HG02973 (cell line): Measurements from ENCODE around the gene SPTBN1.
A peak's percentile ranks its signal among the peaks of the same experiment; 100 is the strongest.

Experiments
- ATAC-seq: cut with Tn5 transposase; IDR thresholded peaks from one replicate; pipeline ENCODE4 v1.9.1; 2021; ENCODE audit warnings: moderate library complexity; ENCODE audit not compliant: unreplicated experiment

Gene SPTBN1

GRCh38 chr2:54586494-54586893, 130.4 kb downstream of the SPTBN1 start:
- ATAC-seq, result no peak

GRCh38 chr2:54587171-54588016, 131.3 kb downstream of the SPTBN1 start:
- ATAC-seq, result no peak

- ATAC-seq, result no peak
These were observed 132.2 kb downstream of the SPTBN1 start for GRCh38 chr2:54588244-54588899.

GRCh38 chr2:54589038-54589339, 132.9 kb downstream of the SPTBN1 start:
- ATAC-seq, result no peak

- ATAC-seq, result peak; percentile 40
These were observed 133.5 kb downstream of the SPTBN1 start for GRCh38 chr2:54589340-54590215.

GRCh38 chr2:54590216-54591120, 134.3 kb downstream of the SPTBN1 start:
- ATAC-seq, result no peak

- ATAC-seq, result no peak
These were observed 135.4 kb downstream of the SPTBN1 start for GRCh38 chr2:54591551-54591950.

GRCh38 chr2:54593249-54593648, 137.1 kb downstream of the SPTBN1 start:
- ATAC-seq, result no peak

- no peak for ATAC-seq
These were observed 137.9 kb downstream of the SPTBN1 start for GRCh38 chr2:54594048-54594447.

- no peak for ATAC-seq
These were observed 139.2 kb downstream of the SPTBN1 start for GRCh38 chr2:54595161-54595803.

GRCh38 chr2:54595999-54596902, 140.1 kb downstream of the SPTBN1 start:
- no peak for ATAC-seq

- no peak for ATAC-seq
These were observed 141.2 kb downstream of the SPTBN1 start for GRCh38 chr2:54597153-54597848.

GRCh38 chr2:54598347-54599325, 142.5 kb downstream of the SPTBN1 start:
- no peak for ATAC-seq

GRCh38 chr2:54599326-54599710, 143.2 kb downstream of the SPTBN1 start:
- no peak for ATAC-seq

GRCh38 chr2:54599914-54600313, 143.8 kb downstream of the SPTBN1 start:
- ATAC-seq, result no peak

GRCh38 chr2:54601339-54601738, 145.2 kb downstream of the SPTBN1 start:
- no peak for ATAC-seq

- no peak for ATAC-seq
These were observed 146.7 kb downstream of the SPTBN1 start for GRCh38 chr2:54602736-54603322.
